HG03097 (cell line): ENCODE data around the gene ZNF385B.

Experiments
- ATAC-seq: cut with Tn5 transposase; IDR thresholded peaks from one replicate; pipeline ENCODE4 v1.9.1; 2021; ENCODE audit not compliant: unreplicated experiment, low FRiP score

Gene ZNF385B

DNA sequence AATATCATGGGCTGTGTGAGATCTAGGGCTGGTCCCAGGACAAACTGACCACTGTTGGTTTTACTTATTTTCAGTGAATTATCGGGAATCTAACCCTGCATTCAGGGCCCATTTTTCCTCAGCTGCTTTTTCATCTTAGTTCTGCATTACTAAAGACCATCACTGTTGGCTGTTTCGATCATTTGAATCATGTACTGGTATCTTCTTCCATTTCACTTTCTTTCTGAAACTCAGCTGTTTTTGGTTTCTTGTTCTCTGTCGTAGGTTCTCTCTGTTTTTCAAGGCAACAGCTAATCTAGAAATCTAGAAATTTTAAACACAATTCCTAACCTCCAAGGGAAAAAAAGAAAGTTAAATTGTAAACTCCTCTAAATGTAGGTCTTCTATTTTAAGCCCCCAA, 436.8 kb downstream of the ZNF385B start:
- ATAC-seq, result no peak

DNA sequence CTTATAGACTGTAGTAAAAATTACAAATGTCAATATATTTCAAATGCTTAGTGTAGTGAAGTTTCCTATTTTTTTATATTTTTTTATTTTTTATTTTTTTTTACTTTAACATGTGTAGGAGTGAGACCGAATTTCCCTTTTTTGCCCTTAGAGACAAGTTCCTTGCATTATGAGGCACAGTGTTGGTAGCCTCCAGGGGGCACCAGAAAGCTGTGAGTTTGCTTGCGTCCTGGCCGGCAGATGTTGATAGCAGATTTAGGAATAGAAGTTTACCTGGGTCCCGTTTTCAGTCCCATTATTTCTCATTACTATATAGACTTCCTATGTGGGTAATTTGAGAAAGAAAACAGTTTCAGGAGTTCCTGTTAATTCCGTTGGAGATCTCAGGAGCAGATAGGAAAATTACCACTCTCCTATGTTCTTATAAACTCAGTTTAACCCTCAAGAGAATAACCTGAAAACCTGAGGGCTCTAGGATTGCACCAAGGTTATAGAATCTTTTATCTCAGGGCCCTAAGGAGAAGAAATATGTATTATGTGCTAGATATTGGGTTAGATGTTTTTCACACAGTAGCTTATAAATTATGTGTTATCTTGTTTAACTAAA, 439.3 kb downstream of the ZNF385B start:
- peak; percentile 81 for ATAC-seq

DNA sequence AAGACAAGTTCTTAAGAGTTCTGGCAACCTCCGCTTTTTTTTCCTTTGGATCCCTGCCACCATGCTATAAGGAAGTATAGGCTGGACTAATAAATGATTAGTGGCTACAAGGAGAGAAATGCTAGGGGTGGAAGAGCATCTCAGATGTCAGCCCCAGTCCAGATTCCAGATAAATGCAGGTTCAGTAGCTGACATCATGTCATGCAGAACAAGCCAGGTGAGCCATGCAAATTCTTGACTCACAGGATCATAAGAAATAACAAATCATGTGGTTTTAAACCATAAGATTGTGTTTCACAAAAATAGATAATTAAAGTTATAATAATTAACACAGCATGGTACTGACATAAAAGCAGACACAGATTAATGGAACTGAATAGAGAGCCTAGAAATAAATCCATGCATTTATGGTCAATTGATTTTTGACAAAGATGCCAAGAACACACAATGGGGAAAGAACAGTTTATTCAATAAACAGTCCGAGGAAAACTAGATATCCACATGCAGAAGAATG, 443.9 kb downstream of the ZNF385B start:
- no peak for ATAC-seq

DNA sequence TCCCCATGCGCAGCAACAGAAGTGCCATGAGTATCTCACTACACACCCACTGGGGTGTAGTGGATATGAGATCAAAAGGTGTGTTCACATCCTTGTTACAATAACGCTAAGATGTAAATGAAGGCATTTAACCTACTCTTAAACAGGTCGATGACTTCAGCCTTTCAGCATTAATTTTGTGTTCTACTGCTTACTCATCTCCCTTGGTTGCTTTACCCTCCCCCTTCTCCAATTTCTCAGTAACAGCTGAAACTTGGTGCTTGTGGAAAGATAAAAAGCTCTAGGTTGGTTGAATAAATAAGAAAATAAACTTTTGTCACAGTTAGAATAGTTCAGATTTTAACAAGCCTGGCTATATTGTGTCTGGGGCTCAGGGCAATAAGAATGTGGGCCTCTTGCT, 449.3 kb downstream of the ZNF385B start:
- ATAC-seq, result no peak

DNA sequence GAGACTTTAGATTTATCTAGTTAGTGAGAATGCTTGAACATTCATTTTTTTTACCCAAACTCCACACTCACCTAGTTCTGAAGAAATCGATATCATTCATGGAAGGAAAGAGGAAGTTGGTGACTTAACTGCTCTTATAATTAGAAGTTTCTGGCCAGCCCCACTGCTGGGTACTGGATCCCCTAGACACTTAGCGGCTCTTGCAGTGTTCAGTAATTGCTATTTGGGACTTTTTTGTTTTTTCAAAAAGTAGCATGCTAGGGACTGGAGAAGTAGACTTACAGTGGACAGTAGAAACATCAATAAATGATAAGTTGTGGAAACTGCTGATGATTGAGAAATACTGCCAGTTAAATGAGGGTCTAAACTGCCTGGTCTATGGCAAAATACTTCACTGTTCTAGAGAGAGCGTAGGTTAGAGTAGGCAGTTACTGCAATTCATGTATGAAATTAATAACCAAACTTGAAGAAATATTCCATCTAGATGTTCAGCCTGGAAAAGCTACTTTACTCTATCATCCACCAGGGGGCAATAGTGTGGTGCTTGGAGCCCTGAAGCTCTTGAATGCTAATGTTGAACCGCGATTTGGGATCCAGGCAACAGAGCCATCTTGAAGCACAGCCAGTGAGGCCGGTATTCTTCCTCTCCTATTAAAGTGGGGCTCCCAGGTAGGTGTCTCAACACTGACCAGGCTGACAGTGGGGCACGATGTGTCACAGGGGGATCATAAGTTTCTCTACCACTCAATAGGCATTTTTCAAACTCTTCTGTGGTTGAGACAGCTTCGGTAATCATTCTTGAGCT, 450.7 kb downstream of the ZNF385B start:
- peak; percentile 76 for ATAC-seq

DNA sequence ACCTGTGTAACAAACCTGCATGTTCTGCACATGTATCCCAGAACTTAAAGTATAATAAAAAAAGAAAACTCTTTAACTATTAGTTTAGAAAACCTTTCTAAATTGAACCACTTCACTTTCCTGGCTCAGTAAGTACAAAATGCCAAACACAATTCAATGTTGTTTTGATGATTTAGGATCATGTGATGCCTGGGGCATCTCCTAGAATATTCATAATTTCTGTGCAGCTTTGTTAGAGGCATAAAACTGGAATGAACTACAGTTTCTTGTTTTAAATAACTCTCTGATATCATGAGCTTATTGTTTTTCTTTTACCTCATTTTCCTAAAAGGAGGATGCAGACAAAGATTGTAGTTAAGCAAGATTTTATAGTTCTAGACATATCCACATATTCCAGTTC, 457.8 kb downstream of the ZNF385B start:
- no peak for ATAC-seq

DNA sequence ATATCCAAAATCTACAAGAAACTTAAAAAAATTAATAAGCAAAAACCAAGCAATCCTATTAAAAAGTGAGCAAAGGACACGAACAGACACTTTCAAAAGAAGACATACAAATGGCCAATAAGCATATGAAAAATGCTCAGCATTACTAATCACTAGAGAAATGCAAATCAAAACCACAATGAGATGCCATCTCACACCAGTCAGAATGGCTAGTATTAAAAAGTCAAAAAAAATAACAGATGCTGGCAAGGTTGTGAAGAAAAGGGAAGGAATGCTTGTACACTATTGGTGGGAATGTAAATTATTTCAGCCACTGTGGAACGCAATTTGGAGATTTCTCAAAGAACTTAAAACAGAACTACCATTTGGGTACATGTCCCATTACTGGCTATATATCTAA, 467.9 kb downstream of the ZNF385B start:
- ATAC-seq, result no peak
